GM12801 (cell line): ENCODE results near the gene SOWAHA.

Experiments used
- TF ChIP-seq, protein P1 (sequence below): IDR thresholded peaks from one replicate; pipeline ENCODE4 v1.5.1; 2011; ENCODE audit warnings: control low read depth; ENCODE audit not compliant: insufficient read length; ENCODE audit errors: extremely low read depth

SOWAHA gene

DNA sequence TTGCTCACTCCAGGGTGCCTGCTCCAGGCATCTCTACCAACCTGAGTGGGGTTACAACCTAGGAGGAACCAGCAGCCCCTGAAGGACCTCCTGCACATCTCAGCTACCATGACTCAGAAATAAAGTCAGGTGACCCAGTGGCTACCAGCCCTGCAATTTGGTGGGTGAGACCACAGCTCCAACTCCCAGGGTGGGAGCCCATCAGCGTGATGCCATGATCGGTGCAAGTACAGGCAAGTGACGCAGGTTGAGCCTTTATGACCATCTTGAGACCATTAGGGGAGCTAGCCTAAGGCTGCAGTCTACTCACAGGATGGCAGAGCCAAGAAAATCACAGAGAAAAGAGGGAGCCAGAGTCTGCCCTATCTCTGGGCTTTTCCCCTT is 44.6 kb upstream of the SOWAHA start:
- TF ChIP-seq, protein P1, sequence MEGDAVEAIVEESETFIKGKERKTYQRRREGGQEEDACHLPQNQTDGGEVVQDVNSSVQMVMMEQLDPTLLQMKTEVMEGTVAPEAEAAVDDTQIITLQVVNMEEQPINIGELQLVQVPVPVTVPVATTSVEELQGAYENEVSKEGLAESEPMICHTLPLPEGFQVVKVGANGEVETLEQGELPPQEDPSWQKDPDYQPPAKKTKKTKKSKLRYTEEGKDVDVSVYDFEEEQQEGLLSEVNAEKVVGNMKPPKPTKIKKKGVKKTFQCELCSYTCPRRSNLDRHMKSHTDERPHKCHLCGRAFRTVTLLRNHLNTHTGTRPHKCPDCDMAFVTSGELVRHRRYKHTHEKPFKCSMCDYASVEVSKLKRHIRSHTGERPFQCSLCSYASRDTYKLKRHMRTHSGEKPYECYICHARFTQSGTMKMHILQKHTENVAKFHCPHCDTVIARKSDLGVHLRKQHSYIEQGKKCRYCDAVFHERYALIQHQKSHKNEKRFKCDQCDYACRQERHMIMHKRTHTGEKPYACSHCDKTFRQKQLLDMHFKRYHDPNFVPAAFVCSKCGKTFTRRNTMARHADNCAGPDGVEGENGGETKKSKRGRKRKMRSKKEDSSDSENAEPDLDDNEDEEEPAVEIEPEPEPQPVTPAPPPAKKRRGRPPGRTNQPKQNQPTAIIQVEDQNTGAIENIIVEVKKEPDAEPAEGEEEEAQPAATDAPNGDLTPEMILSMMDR = no peak

DNA sequence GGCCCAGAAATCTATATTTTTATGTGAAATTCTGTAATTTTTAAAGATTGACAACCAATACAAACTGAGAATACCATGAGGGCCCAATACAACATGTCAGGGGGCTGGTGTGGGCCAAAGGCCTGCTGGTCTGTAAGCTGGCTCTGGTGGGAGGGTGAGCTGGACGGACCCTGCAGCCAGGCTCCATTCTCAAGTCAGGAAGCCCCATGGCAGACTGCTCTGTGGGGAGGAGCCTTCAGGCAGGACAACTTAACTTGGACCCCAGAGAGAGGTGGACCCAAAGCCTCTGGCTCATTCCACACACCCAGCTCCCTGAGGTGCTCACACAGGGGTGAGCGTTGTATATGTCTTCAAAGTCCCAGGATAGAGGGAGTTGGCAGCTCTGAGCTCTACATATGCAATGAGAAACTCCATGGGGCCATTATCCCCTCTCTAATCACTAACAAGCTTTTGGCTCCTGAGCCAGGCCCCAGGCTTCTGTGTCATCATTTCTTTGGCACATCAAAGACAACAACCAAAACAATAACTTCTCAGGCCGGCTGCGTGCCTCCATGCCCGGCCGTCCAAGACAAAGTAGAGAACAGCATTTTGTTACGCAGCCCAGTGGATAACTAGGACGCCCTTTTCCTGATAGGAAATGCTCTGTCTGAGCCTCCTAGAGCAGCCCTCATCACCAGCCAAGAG is 42.5 kb upstream of the SOWAHA start:
- TF ChIP-seq, protein P1 = no peak

DNA sequence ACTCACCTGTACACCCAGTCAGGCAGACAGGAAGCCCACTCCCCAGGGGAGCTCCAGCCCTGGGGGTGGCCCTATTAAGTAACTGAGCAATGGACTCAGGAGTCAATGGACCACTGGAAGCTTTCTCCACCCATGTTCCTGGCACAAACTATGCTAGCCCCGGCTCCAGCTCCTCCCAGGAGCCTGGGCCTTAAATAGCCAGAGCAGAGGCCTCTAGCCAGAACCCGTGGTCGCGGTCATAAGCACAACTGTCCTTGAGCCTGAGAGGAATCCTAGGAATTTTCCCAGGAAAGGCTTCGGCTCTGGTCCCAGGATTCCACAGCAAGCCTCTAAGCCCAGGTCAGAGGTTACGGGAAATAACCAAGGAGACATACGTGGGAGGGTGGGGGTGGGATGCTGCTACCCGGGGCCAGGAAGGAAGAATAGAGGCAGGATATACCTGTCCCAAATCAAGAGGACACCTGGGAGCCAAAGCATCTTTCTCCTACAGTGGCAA is 41.6 kb upstream of the SOWAHA start:
- TF ChIP-seq, protein P1 = no peak

DNA sequence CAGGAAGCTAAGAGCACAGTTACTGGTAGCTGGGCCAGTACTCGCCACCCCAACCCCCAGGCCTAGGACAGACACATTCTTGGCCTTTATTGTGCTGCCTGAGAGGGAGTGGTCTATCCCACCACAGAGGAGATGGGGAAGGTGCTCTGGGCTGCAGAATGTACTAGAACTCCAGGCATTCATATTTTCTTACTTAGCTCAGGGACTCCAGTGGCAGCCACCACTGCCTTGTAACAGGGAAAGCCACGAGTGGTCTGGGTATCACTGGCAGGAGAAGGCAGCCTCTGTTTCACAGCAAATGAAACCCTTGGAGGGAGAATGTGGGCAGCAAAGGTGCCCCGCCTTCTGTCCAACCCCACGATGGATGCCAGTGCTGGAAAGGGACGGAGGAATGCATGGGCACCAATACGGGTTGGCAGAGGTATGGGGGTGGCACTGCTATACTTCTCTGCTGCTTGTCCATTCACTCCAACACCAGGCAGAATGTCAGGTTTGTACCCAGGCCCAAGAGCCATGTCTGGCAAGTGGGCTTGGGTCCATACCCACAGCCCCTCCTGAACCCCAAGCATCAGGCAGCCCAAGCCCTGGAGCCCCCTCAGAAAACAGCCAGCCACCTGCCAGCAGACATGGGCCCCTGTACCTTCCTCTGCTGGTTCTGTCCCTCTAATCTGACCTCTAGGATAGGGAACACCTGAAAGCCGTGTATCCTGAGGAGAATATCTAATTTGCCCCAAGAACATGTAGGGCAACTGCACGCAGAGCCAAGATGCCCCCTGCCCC is 40.6 kb upstream of the SOWAHA start:
- TF ChIP-seq, protein P1 = no peak

DNA sequence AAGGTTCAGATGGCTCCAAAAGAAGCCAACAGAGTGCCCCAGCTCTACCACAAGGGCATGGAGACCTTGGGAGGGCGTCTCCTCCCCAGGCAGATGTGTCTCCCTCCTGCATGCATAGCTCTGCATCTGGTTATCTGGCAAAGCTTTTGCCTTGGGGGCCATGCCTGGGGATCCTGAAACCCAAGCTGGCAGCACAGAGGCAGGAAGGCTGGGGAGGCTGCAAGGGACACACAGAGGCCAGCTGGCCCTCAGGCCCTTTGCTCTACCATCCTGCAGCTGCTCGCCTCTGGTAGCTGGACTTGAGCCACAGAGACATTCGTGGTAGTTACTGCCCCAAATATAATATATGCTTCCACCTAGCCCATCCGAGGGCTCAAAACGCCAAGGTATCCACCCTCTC is 40.0 kb upstream of the SOWAHA start:
- TF ChIP-seq, protein P1 = no peak

DNA sequence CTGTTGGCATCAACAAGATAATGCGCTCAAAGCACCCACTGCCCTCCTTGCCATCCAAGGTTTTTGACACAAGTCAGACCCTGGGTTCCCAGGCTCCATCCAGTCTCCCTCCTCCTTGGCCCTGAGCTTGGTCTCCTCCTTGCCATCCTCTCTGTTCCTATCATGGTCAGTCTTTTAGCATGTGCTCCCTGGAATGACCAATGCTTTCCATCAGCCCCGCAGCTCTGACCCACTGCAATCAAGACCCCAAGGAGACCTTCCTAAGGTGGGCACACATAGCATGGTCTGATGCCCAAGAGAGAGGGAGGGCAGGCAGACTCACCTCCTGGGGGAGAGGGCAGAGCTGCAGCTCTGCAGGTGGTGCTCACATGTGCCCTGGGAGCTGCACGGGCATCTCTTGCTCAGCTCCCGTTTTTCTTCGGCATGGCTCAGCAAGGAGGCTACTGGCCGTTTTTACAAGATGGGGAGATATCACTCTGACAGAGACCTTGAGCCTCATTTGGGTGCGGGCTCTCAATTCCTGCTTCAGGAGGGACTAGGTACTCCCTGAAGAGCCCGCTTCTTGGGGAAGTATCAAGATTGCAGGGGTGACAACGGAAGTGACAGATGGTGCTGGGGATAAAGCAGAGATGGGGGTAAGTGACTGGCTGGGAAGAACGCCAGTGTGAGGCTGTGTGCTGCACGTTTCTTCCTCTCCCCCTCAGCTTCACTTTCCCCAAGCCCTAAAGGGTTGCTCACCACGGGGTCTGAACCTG is 39.3 kb upstream of the SOWAHA start:
- TF ChIP-seq, protein P1 = no peak

DNA sequence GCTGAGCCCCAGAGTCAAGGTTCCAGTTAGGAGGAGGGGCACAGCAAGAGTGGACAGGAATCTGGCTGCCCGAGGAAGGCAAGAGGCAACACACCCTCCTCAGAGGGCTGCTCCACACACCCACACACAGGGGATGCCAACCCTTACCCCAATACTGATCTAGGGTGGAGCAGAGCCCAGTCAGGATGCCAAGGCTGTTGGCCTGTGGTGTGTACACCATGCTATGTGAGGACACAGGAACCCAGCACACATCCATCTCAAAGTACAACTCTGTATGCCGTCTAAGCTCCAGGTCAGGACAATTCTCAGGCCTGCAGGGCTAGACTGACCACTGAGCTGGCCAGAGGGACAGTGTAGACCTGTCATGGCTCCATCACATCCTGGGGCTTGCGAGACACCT is 38.7 kb upstream of the SOWAHA start:
- TF ChIP-seq, protein P1 = no peak
